Renal cortex interstitium (tissue), 11 donors: ENCODE measurements around the gene DDI2. TPM values are rescaled to one million over a fixed set of nuclear protein-coding genes. Genes with fewer than 3 reads are reported as not detected.
A peak's percentile ranks its signal among the peaks of the same experiment; 100 is the strongest.
"Not testable (repeated sequence)": the region's sequence is repeated elsewhere in the genome, so short reads cannot be mapped to it uniquely, and the experiment has no call there.

Experiments used
- DNase-seq, 11 donors: peaks; one replicate each; pipeline ENCODE4 v3.0.0-alpha.2; 2013; ENCODE audit warnings: low read depth in 9 of 11, low spot score in 4 of 11; ENCODE audit errors: extremely low read depth in 1 of 11
- polyA plus RNA-seq, 3 donors: library from polyadenylated mRNA; unstranded; fragments of 120-200 nt; gene quantifications; one replicate each; pipeline ENCODE4 v1.2.1, GENCODE V29; 2013; ENCODE audit not compliant: insufficient read length in 3 of 3

Gene DDI2
- polyA plus RNA-seq, 3 donors, result 19.3 to 24.9 (median 22.1) TPM

DNA sequence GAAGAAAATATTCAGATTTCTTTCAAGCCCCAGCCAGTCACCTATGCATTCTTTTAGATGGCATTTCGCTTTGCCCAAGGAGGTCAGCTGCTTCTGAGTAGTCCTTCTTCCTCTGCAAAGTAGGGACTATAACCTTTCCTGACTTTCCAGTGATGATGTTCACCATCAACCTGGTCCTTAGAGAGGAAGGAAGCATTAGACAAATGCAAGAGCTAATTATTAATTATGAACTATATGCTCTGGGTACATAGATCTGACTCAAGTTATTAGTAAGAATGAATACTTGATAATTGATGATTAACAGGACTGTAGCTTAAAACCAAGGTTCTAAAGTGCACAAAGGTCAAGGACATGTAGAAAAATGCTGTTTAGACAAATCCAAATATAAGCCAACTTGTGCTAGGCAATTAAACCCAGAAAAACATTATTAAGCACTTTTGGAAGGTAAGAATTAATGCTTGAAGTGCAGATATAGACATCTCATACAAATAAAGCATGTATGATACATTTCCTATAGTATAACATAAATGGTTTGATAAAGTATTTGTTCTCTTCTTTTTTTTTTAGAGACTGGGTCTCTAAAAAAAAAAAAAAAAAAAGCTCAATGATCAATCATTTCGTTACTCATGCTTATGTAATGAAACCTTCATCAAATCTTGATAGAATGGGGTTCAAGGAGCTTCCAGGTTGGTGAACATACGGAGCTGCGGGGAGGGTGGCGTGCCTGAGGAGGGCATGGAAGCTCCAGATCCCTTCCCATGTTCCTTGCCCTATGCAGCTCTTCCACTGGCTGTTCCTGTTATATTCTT, 21.2 kb upstream of the DDI2 start:
- no peak for DNase-seq

GRCh38 chr1:15598436-15598835, 18.8 kb upstream of the DDI2 start:
- no peak for DNase-seq

- DNase-seq, result peak; percentile 89 to 97 (median 94)
Observed at GRCh38 chr1:15603050-15603965, 13.9 kb upstream of the DDI2 start.

DNA sequence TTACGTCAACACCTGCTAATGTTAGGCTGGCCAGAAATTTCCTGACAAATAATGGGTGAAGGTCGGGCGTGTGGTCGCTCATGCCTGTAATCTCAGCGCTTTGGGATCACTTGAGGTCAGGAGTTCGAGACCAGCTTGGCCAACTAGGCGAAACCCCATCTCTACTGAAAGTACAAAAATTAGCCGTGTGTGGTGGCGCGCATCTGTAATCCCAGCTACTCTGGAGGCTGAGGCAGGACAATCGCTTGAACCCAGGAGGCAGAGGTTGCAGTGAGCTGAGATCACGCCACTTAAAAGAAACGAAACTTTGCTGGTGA, 13.3 kb upstream of the DDI2 start:
- not testable (repeated sequence) for DNase-seq

DNA sequence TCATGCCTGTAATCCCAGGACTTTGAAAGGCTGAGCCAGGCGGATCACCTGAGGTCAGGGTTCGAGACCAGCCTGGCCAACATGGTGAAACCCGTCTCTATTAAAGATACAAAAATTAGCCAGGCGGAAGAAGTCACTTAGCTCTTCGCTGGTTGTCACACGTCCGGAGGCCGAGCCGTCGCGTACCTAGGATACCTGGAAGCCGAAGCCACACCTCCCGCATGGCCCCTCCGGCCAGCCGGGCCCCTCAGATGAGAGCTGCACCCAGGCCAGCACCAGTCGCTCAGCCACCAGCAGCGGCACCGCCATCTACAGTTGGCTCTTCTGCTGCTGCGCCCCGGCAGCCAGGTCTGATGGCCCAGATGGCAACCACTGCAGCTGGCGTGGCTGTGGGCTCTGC, 12.9 kb upstream of the DDI2 start:
- not testable (repeated sequence) for DNase-seq

GRCh38 chr1:15605398-15606383, 11.6 kb upstream of the DDI2 start:
- no peak for DNase-seq

- DNase-seq, result no peak
Observed at GRCh38 chr1:15609631-15610030, 7.6 kb upstream of the DDI2 start.

GRCh38 chr1:15610167-15610566, 7.1 kb upstream of the DDI2 start:
- no peak for DNase-seq

GRCh38 chr1:15616373-15617172, 685 bp upstream of the DDI2 start:
- no peak for DNase-seq

DNA sequence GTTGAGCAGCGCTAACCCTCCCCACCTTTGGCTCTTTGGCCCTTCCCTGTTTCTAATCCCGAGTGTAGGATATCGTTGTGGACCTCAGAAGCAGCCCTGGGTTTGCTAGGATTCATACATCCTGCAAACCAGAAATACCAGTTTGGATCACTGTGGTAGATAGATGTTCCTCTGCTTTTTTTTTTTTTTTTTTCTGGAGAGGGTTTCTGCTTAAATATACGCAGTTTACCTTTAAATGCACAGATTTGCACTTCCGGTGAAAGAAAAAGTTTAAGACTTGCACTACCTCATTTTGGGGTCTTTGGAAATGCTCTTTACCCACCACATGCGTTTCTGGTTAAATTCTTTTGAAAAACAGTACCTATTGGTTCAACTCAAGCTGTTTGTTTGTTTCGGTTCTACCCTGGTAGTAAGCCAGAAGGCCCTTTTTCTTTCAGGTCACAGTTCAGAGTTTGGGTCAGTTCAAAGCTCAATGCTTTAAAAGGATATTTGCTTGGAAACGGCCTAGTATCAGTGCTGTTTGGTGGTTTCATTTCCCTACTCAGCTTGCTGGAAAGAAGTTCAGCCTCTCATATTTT, 908 bp downstream of the DDI2 start:
- no peak for DNase-seq

GRCh38 chr1:15618655-15619525, 1.6 kb downstream of the DDI2 start:
- no peak for DNase-seq

DNA sequence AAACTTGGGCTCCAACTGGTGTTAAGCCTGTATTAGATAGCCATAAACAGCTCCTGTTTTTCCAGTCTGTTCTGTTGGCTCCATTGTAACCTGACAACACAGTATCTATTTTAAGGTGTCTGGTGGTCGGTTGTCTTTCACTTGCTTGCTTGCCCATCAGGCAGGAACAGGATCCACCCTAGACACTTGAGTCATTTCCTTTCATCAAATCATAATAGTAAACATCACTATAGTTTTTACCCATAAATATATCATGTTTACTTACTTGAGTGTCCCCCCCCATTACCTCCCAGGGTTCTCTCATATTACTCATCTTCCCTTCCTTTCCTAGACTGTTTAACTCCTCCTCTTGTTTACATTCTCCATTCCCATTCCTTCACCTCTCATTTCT, 2.9 kb downstream of the DDI2 start:
- no peak for DNase-seq

- DNase-seq, result no peak
Observed at GRCh38 chr1:15620902-15621682, 3.8 kb downstream of the DDI2 start.

GRCh38 chr1:15621975-15622374, 4.7 kb downstream of the DDI2 start:
- DNase-seq, result no peak

DNA sequence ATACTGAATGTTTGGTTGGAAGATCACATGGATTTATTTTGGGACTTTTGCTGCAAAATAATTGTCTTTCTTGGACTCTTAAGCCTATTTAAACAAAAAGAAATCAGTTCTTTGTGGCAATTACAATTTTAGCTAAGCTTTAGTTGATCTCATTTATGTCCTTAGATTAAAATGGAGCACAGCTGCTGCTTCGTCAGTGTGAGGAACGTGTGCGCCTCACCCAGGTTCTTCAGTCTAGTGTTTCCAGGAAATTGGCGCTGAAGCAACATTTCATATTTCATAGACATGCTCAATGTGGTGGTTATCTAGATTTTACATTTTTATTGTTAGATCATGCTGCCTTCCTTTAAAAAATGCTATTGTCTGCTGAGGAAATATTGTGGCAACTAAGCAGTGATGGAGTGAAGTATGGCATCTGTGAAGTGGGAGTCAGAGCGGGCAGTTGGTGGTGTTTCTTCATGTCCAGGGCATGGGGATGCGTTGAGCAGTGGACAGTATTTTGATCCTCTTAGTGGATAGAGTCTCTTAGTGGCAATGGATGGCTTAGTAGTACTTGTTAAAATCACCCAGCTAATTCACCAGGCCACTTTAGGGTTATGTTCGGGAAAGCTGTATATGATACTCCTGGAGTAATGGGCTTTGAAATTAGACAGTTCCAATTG, 5.6 kb downstream of the DDI2 start:
- DNase-seq, result no peak

- no peak for DNase-seq
Observed at GRCh38 chr1:15623435-15623834, 6.2 kb downstream of the DDI2 start.
